HG02610 (cell line): ENCODE data around the gene HTRA1.

Source experiments
- ATAC-seq: cut with Tn5 transposase; IDR thresholded peaks from one replicate; pipeline ENCODE4 v1.9.1; 2021; ENCODE audit warnings: mild to moderate bottlenecking, moderate library complexity; ENCODE audit not compliant: unreplicated experiment

The HTRA1 gene

GRCh38 chr10:122493761-122494160 lies 32.4 kb downstream of the HTRA1 start:
- no peak for ATAC-seq

DNA sequence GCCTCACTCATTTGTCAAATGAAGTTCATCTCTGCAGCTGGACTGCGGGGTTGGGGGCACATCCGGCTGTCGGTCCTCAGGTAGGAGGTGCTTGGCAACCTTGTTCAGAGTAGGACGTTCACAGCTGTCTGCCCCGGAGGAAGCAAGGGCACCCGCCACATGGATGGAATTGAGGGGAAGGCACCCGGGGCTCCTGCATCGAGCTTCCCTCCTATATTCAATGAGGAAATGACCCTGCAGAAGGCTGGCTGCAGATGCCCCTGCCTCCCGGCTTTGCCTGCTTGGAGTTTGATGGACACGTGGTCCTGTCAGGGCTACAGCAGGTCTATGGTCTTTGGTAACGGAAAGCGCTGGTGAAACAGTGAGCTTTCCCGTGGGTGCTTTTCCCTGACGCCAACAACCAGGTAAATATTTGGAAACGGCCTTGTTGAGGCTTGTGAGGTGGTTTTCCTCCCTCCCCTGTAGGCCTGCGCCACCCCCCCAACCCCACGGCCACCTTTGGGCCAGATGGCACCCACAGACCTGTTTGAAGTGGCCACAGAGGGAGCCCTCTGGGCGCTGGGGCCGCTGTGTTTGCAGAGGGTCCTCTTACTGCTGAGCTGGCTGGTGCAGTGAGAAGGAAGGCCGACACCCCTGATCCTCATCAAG lies 32.9 kb downstream of the HTRA1 start:
- ATAC-seq: no peak

- no peak for ATAC-seq
Observed at GRCh38 chr10:122494833-122495232, 33.5 kb downstream of the HTRA1 start.

GRCh38 chr10:122495406-122496340 lies 34.3 kb downstream of the HTRA1 start:
- ATAC-seq: no peak

GRCh38 chr10:122497241-122497640 lies 35.9 kb downstream of the HTRA1 start:
- no peak for ATAC-seq

- ATAC-seq: no peak
Observed at GRCh38 chr10:122498521-122498920, 37.2 kb downstream of the HTRA1 start.

- ATAC-seq: no peak
Observed at GRCh38 chr10:122499012-122499411, 37.7 kb downstream of the HTRA1 start.

DNA sequence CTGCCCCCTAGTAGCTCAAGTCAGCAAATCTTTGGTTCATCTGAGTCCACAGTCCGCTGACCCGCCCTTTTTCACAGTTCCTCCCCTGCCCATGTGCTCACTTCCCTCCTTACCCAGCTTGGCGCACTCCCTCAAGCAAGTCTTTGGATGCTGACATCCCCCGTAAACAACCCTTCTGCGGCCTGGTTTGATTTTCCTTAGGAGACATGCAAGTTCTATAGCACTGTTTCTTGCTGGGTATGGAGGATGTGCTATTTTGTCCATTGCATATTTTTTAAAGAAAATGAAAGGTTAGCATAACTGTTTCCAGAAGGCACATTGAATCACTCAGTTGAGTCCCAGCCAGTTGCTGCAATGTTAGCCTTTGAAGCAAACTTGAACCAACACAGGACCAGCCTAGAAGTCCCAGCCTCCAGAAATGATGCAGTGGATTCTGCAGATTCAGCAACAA lies 38.2 kb downstream of the HTRA1 start:
- no peak for ATAC-seq

DNA sequence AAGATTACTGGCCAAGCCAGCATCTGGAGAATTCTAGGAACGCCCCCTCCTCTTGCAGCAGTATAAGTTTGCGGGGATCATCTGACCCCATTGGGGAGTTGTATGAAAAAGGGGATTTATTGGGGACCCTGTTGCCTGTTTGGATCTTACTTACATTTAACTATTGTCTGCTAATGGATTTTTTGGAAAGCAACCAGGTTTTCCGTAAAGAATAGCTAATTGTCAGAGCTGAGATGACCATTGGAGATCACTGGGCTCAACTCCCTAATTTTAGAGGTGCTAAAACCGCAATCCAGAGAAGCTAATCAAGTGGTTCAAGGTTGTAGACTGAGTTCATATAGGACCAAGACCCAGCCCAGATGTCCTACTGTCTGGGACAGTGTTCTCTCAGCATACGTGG lies 38.8 kb downstream of the HTRA1 start:
- ATAC-seq: no peak

DNA sequence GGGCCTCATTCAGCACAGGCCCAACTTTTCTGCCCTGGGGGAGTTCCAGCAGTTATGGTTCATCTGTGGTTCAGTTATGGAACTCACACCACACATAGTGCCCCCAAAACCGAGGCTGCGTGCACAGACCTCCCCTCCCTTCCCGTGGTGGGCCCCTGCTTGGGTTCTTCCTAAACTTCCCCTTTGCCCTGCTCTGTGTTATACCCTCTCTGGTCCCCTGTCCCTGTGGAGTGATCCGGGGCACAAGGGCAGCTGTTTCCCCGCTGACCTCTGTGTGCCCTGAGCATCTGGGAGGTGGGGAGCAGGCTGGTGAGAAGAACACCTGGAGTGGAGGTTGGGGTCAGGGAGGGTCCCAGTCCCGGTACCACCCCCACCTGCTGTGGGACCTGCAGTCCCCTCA lies 39.4 kb downstream of the HTRA1 start:
- no peak for ATAC-seq

- ATAC-seq: no peak
Observed at GRCh38 chr10:122503012-122503411, 41.7 kb downstream of the HTRA1 start.

GRCh38 chr10:122503886-122504609 lies 42.7 kb downstream of the HTRA1 start:
- ATAC-seq: no peak

GRCh38 chr10:122504610-122504950 lies 43.2 kb downstream of the HTRA1 start:
- ATAC-seq: no peak

GRCh38 chr10:122505011-122505410 lies 43.7 kb downstream of the HTRA1 start:
- no peak for ATAC-seq

DNA sequence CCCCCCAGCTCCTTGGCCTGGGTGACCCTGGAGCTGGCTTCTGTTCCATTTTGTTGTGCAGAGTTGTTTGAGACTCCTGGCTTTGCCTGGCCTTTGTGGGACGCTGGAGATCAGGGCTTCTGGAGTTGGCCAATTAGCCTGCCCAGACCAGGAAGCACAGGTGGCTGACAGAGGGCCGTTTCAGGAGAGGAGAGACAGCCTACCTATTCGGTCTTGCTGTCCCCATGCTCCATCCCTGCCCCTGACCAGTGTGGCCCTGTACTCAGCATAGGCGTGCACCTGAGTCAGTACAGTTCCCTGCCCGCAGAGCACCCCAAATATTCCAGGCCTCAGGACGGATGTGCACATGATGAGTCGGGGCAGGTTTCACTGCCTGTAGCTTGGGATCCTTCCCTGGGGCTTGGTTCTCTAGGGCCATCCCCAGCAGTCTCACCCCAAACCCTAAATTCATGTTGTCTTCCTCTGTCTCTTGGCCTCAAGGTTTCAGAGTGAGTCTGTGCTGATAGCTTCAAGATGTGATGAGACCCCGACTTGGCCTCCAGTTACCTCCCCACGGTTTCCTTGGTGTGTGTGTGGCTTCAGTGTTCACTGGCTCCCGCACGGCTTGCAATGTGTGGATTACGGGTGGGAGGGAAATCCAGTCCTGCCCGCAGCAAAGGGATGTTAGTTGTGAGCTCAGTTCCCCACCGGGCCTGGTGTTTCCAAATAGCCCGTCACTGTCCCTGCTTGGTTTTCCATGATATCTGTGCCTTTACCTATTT lies 44.7 kb downstream of the HTRA1 start:
- ATAC-seq: no peak

GRCh38 chr10:122507616-122508015 lies 46.3 kb downstream of the HTRA1 start:
- ATAC-seq: no peak

GRCh38 chr10:122508021-122508420 lies 46.7 kb downstream of the HTRA1 start:
- ATAC-seq: no peak

GRCh38 chr10:122509323-122509722 lies 48.0 kb downstream of the HTRA1 start:
- ATAC-seq: no peak

DNA sequence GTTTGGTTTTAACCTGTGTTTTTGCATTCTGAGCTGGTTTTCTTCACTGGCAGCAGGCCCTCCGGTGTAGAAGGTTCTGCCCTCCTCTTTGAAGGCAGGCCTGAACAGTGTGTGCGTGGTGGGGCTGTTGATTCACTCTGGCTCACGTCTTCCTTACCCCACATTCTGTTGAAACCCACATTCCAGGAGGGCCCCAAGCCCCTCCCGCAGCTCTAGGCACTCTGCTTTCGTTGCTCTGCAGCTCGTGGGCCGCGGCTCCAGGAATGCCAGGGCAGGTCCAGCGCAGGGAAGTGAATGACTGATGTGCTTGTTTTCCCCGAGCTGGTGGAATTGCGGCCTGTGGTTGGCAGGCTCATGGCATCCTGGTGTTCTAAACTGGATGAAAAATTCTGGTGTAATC lies 49.0 kb downstream of the HTRA1 start:
- no peak for ATAC-seq

- ATAC-seq: no peak
Observed at GRCh38 chr10:122510736-122511135, 49.4 kb downstream of the HTRA1 start.

DNA sequence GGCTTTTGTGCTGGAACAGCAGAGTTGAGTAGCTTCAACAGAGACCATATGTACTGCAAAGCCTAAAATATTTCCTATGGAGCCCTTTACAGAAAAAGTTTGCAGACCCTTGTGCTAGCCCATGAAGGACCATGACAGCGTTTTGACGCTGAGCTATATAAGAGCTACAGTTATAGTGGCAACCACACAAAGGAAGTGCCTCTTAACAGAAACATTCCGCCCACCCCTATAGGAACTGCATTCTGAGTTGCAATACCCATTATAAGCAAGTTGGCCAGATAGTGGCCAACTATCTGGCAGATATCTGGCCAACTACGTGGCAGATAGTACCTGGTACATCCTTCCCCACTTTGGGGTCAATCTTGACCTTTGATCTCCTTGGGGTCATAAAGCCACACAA lies 51.7 kb downstream of the HTRA1 start:
- ATAC-seq: no peak
